Spleen (tissue), 11 donors: Measurements from ENCODE around the gene KCNK5. TPM values are rescaled to one million over a fixed set of nuclear protein-coding genes. Genes with fewer than 3 reads are reported as not detected.

ENCODE experiments used
- DNase-seq: peaks from one replicate; pipeline ENCODE4 v3.0.0-alpha.2; 2020
- H3K27ac ChIP-seq, 8 donors: fragments of 200-600 bp; sonication (generic) in 7 of 8; 1 replicate in 4 of 8; 2 replicates in 4 of 8; pipeline versions ENCODE4 v1.5.0 to v1.8.0; 2016 to 2021; ENCODE audit warnings: inconsistent platforms in 4 of 8, mild to moderate bottlenecking in 4 of 8, moderate library complexity in 1 of 8
- H3K27me3 ChIP-seq, 7 donors: fragments of 200-600 bp; sonication (generic) in 6 of 7; replicated peaks in 1 of 7; 1 replicate in 4 of 7; 2 replicates in 3 of 7; pipeline versions ENCODE4 v1.5.0 to v1.8.0; 2016 to 2021; ENCODE audit warnings: inconsistent platforms in 3 of 7, mild to moderate bottlenecking in 1 of 7
- H3K36me3 ChIP-seq, 6 donors: fragments of 200-600 bp; sonication (generic) in 5 of 6; 1 replicate in 4 of 6; 2 replicates in 2 of 6; pipeline versions ENCODE4 v1.5.0 to v1.8.0; 2016 to 2021; ENCODE audit warnings: inconsistent platforms in 2 of 6
- H3K4me1 ChIP-seq, 6 donors: fragments of 200-600 bp; sonication (generic) in 5 of 6; 1 replicate in 3 of 6; 2 replicates in 3 of 6; pipeline versions ENCODE4 v1.5.0 to v1.8.0; 2016 to 2021; ENCODE audit warnings: inconsistent platforms in 3 of 6
- H3K4me3 ChIP-seq, 8 donors: fragments of 200-600 bp; sonication (generic) in 7 of 8; 1 replicate in 4 of 8; 2 replicates in 4 of 8; pipeline versions ENCODE4 v1.5.0 to v1.8.0; 2016 to 2021; ENCODE audit warnings: inconsistent platforms in 4 of 8, mild to moderate bottlenecking in 4 of 8, moderate library complexity in 2 of 8
- H3K9me3 ChIP-seq, 8 donors: fragments of 200-600 bp; sonication (generic) in 7 of 8; 1 replicate in 4 of 8; 2 replicates in 4 of 8; pipeline versions ENCODE4 v1.5.0 to v1.8.0; 2016 to 2021; ENCODE audit warnings: inconsistent platforms in 4 of 8
- POLR2A ChIP-seq, 3 donors: fragments of 450-650 bp; IDR thresholded peaks; one replicate each; pipeline ENCODE4 v1.5.1; 2017; ENCODE audit warnings: antibody characterized with exemption in 3 of 3, mild to moderate bottlenecking in 1 of 3
- POLR2AphosphoS5 ChIP-seq, 3 donors: sonication (generic); formaldehyde crosslinking; IDR thresholded peaks; one replicate each; pipeline ENCODE4 v1.5.1; 2017; ENCODE audit warnings: antibody characterized with exemption in 3 of 3
- WGBS, 5 donors: extraction: QIAGEN DNeasy Blood & Tissue Kit in 3 of 5; methylation state at CpG; one replicate each; pipeline versions ENCODE4 v1.1.5 to v1.1.7; 2013 to 2018; 5-methylcytosine and 5-hydroxymethylcytosine counted together
- intact Hi-C: fragments of 100-400 bp; cut with DNase I; formaldehyde crosslinking; loops from one replicate; pipeline ENCODE4 v1.15.0; 2023; ENCODE audit warnings: low total_unique reads
- polyA plus RNA-seq, 3 donors: library from polyadenylated mRNA; stranded (reverse); fragments of 200-250 nt; gene quantifications; one replicate each; pipeline ENCODE4 v1.2.1, GENCODE V29; 2013
- total RNA-seq, 7 donors: library from RNA; depleted of rRNA in 3 of 7; stranded (reverse); fragments of >200 nt in 3 of 7; fragmentation: NEBNext Ultra II Directional in 4 of 7; extraction: Animal tissue kit (Norgen Biotek cat#: 25700) in 4 of 7; gene quantifications; one replicate each; pipeline versions ENCODE4 v1.1.0 to v1.2.1, GENCODE V29; 2016 to 2021
- TF ChIP-seq, protein P1 (sequence below), 11 experiments: fragments of 200-600 bp in 7 of 11; fragments of 450-650 bp in 4 of 11; sonication (generic) in 4 of 11; IDR thresholded peaks in 8 of 11; conservative IDR thresholded peaks in 3 of 11; 1 replicate in 7 of 11; 2 replicates in 4 of 11; pipeline versions ENCODE4 v1.4.0 to v1.8.0; 2016 to 2021; ENCODE audit warnings: antibody characterized with exemption in 11 of 11, inconsistent platforms in 4 of 11, mild to moderate bottlenecking in 1 of 11
- donor health status: healthy with polysubstance abuse.
- donor health status: DM: no; HTN: no; CAD: no; lungs with moderate emphysema.
- donor health status: DM: no; HTN: no; CAD: no.
- donor health status: Bipolar disorder and iron deficiency.
- donor health status: healthy.
- donor health status: DM: no; HTN: no; CAD: no.
- donor health status: DM: yes; HTN: yes; CAD: no.

The KCNK5 gene
- total and polyA plus RNA-seq, 10 donors: 0.52 to 5.9 (median 3.2) TPM

DNA sequence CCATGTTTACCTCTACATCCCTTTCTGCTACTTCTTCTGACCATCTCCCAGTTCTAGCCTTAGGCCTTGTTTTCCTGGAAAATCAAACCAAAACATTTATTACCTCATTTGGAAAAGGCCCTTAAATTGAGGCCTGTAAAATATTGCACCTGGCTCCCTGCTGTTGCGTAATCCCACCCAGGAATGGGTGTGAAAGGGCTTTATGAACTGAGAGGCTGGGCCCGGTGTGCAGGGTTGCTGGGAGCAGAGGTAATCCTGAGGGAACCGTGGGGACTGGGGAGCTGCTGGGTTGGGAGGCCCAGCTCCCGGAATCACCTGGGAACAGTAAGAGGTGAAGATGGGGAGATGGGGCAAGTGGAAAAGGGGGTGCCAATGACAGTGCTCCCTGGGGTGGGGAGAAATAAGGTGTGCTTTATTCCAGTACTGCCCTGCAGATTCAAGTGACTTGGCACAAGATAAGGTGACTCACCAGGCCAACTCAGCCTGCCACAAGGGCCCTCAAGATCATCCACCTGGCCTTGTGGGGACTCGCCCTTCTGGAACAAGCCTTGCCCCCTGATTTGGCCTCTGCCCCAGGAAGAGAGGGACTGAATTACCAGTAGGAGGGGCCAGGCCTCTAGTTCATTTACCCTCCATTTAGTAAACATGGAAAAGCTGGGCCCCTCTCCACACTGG lies 44.2 kb downstream of the KCNK5 start:
- Histone ChIP-seq H3K9me3 (no peaks in the 10 kb centered on the region), H3K27ac (no peak overlapping the region), H3K36me3 (peaks cover 0 to 15% (median 0%) of the 10 kb centered on the region in 6 donors), H3K27me3 (no peaks in the 10 kb centered on the region), H3K4me1 (peaks cover 0 to 3% (median 0%) of the 10 kb centered on the region in 6 donors), H3K4me3 (no peak overlapping the region)
- 75 to 95% (median 92%) methylated on average over 5 of the region's 5 CpGs for WGBS, 5 donors
- TF ChIP-seq, protein P1, sequence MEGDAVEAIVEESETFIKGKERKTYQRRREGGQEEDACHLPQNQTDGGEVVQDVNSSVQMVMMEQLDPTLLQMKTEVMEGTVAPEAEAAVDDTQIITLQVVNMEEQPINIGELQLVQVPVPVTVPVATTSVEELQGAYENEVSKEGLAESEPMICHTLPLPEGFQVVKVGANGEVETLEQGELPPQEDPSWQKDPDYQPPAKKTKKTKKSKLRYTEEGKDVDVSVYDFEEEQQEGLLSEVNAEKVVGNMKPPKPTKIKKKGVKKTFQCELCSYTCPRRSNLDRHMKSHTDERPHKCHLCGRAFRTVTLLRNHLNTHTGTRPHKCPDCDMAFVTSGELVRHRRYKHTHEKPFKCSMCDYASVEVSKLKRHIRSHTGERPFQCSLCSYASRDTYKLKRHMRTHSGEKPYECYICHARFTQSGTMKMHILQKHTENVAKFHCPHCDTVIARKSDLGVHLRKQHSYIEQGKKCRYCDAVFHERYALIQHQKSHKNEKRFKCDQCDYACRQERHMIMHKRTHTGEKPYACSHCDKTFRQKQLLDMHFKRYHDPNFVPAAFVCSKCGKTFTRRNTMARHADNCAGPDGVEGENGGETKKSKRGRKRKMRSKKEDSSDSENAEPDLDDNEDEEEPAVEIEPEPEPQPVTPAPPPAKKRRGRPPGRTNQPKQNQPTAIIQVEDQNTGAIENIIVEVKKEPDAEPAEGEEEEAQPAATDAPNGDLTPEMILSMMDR (IDR thresholded peaks at IDR 0.05 in 8 of 11, conservative IDR thresholded peaks at IDR 0.05 in 3 of 11): no peak
- TF ChIP-seq POLR2A (IDR thresholded peaks at IDR 0.05) (no peak), POLR2AphosphoS5 (IDR thresholded peaks at IDR 0.05) (no peak)
- DNase-seq: no peak
- intact Hi-C loops: no loop called here

DNA sequence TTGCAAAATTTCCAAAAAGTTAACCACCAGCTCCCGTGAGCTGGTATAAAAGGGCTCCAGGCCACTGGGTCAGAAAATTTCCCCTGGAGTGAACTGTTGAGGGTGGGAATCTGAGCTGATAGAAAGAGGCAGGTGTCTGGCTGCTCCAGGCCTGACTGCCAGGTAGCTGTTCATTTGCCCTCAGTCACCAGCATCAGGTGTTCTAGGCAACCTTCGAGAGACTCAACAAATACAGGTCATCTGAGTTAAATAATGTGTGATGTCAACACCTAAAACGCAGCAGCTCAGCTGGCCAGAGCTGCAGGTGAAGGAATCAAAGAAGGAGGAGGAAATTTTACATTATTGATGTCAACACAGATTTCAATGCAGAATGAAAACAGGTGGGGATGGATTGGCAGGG lies 46.7 kb downstream of the KCNK5 start:
- Histone ChIP-seq H3K9me3 (peaks cover 0 to 8% (median 6%) of the 10 kb centered on the region in 8 donors), H3K27ac (no peak overlapping the region), H3K4me1 (no peaks in the 10 kb centered on the region), H3K27me3 (no peaks in the 10 kb centered on the region), H3K4me3 (no peak overlapping the region), H3K36me3 (peaks cover 0 to 15% (median 0%) of the 10 kb centered on the region in 6 donors)
- no peak for DNase-seq
- WGBS, 5 donors: 77 to 86% (median 80%) methylated on average over 3 of the region's 3 CpGs
- no peak for TF ChIP-seq POLR2AphosphoS5 (IDR thresholded peaks at IDR 0.05)
- no peak for TF ChIP-seq POLR2A (IDR thresholded peaks at IDR 0.05)
- TF ChIP-seq, protein P1 (IDR thresholded peaks at IDR 0.05 in 8 of 11, conservative IDR thresholded peaks at IDR 0.05 in 3 of 11): no peak
- intact Hi-C loops: no loop called here

DNA sequence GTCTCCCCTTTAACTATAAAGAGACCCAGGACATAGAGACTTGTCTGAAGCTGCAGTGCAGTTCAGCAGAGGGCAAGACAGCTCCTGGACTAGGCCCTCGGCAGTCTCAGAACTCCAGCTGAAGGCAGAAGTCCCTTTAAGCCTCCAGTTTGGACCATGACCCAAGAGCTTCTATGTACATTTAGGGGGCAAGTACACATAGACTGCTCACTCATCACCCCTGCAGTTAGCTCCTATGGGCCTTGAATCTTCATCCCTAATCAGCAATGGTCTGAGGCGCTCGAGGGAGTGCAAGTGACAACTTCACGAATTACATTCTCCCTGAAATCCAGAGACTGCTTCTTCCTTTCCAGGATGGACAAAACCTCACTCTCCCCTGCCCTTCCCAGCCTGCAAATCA lies 47.4 kb downstream of the KCNK5 start:
- 89 to 95% (median 91%) methylated on average over 4 of the region's 4 CpGs for WGBS, 5 donors
- TF ChIP-seq POLR2A (IDR thresholded peaks at IDR 0.05): no peak
- TF ChIP-seq POLR2AphosphoS5 (IDR thresholded peaks at IDR 0.05): no peak
- TF ChIP-seq, protein P1 (IDR thresholded peaks at IDR 0.05 in 8 of 11, conservative IDR thresholded peaks at IDR 0.05 in 3 of 11): no peak

DNA sequence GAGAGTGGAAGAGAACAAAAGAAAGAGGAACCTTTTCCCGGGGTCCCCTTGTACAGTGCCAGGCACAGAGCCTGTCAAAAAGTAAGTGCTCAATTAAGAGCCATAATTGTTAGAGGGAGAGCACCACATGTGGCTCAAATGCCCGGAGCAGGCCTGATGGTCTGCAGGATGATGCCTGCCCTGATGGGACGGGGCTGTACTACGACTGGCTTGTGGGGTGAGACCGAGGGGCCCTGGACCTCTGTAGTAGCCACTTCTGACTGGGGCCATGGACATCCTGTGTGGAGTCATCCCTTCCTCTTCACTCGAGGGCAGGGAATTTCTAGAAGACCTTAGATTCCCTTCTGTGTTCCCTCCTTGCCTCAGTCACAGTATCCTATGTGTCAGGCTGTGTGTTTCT lies 47.9 kb downstream of the KCNK5 start:
- Histone ChIP-seq H3K27me3 (no peaks in the 10 kb centered on the region), H3K9me3 (peaks cover 2 to 21% (median 17%) of the 10 kb centered on the region in 8 donors), H3K4me1 (no peaks in the 10 kb centered on the region), H3K36me3 (peaks cover 0 to 8% (median 0%) of the 10 kb centered on the region in 6 donors), H3K27ac (no peak overlapping the region), H3K4me3 (no peak overlapping the region)
- no peak for TF ChIP-seq POLR2A (IDR thresholded peaks at IDR 0.05)
- DNase-seq: no peak
- intact Hi-C loops: no loop called here
- 53 to 87% (median 80%) methylated on average over 6 of the region's 6 CpGs for whole genome bisulfite sequencing, 5 donors

More for the DNA sequence above, 47.4 kb downstream of the KCNK5 start:
- no peak for DNase-seq
- intact Hi-C loops: no loop called here
- Histone ChIP-seq H3K27ac (no peak overlapping the region), H3K9me3 (peaks cover 2 to 16% (median 14%) of the 10 kb centered on the region in 8 donors), H3K4me3 (no peak overlapping the region), H3K4me1 (no peaks in the 10 kb centered on the region), H3K36me3 (peaks cover 0 to 13% (median 0%) of the 10 kb centered on the region in 6 donors), H3K27me3 (no peaks in the 10 kb centered on the region)
